ENCODE results near the gene WDR36.

Gene WDR36

DNA sequence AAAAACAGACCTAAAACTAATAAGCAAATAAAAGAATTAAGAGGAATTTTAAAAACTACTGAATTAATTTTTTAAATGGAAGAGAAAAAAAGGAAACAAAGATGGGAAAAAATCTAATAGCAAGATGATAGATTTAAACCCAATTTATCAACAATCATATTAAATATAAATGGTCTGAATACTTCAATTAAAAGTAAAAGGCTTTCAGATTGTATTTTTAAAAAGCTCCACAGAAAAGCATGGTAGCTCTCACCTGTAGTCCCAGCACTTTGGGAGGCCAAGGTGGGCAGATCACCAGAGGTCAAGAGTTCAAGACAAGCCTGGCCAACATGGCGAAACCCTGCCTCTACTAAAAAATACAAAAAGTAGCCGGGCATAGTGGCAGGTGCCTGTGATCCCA, 32.0 kb upstream of the WDR36 start:
- Histone ChIP-seq H3K4me2 (ENCODE audit: low read depth, low read length, poor library complexity, severe bottlenecking) (no peak overlapping the region), H3F3A (ENCODE audit: low read depth) (no peaks in the 10 kb centered on the region), H2AFZ (ENCODE audit: low read length) (no peak overlapping the region), H4K20me1 (ENCODE audit: insufficient read depth, low read length, poor library complexity, severe bottlenecking) (no peaks in the 10 kb centered on the region), H3K9ac (ENCODE audit: low read depth, low read length, poor library complexity, severe bottlenecking) (no peak overlapping the region), H3K4me3 (ENCODE audit: low read length, poor library complexity, severe bottlenecking) (no peak overlapping the region), H3K36me3 (ENCODE audit: insufficient read depth, low read length) (no peaks in the 10 kb centered on the region), H3K79me2 (ENCODE audit: insufficient read depth, low read length) (no peaks in the 10 kb centered on the region), H3K4me1 (ENCODE audit: insufficient read depth, low read length, poor library complexity, severe bottlenecking) (no peaks in the 10 kb centered on the region), H3K27me3 (ENCODE audit: insufficient read depth, low read length, poor library complexity, severe bottlenecking) (no peaks in the 10 kb centered on the region), H3K9me3 (ENCODE audit: insufficient read depth, low read depth, low read length) (no peaks in the 10 kb centered on the region), H3K9me2 (replicated peaks; ENCODE audit: low read depth, low read length) (no peaks in the 10 kb centered on the region)
- TF ChIP-seq EZH2phosphoT487 (IDR thresholded peaks at IDR 0.05; ENCODE audit: borderline replicate concordance): no peak
- TF ChIP-seq, protein P1, sequence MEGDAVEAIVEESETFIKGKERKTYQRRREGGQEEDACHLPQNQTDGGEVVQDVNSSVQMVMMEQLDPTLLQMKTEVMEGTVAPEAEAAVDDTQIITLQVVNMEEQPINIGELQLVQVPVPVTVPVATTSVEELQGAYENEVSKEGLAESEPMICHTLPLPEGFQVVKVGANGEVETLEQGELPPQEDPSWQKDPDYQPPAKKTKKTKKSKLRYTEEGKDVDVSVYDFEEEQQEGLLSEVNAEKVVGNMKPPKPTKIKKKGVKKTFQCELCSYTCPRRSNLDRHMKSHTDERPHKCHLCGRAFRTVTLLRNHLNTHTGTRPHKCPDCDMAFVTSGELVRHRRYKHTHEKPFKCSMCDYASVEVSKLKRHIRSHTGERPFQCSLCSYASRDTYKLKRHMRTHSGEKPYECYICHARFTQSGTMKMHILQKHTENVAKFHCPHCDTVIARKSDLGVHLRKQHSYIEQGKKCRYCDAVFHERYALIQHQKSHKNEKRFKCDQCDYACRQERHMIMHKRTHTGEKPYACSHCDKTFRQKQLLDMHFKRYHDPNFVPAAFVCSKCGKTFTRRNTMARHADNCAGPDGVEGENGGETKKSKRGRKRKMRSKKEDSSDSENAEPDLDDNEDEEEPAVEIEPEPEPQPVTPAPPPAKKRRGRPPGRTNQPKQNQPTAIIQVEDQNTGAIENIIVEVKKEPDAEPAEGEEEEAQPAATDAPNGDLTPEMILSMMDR (conservative IDR thresholded peaks at IDR 0.05; ENCODE audit: low read length): no peak

DNA sequence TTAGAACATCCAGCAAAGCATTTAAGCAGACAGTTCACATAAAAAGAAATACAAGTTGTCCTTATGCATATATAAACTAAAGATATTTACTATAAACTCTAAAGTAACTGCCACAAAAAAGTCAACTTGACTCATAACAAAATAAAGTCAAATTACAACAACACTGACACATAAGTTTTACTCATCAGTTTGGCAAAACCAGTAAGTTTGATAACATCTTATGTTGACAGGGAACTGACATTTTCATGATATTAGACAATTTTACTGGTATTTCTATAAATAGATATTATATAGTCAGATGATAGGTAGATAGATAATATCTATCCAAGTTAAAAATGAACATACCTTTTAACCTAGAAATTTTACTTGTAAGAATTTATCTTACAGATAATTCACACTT, 30.5 kb upstream of the WDR36 start:
- TF ChIP-seq, protein P1 (conservative IDR thresholded peaks at IDR 0.05; ENCODE audit: low read length): no peak
- TF ChIP-seq EZH2phosphoT487 (IDR thresholded peaks at IDR 0.05; ENCODE audit: borderline replicate concordance): no peak
- Histone ChIP-seq H3K4me1 (ENCODE audit: insufficient read depth, low read length, poor library complexity, severe bottlenecking) (no peaks in the 10 kb centered on the region), H3F3A (ENCODE audit: low read depth) (no peaks in the 10 kb centered on the region), H3K4me3 (ENCODE audit: low read length, poor library complexity, severe bottlenecking) (no peak overlapping the region), H3K9ac (ENCODE audit: low read depth, low read length, poor library complexity, severe bottlenecking) (no peak overlapping the region), H2AFZ (ENCODE audit: low read length) (no peak overlapping the region), H3K79me2 (ENCODE audit: insufficient read depth, low read length) (no peaks in the 10 kb centered on the region), H3K36me3 (ENCODE audit: insufficient read depth, low read length) (no peaks in the 10 kb centered on the region), H4K20me1 (ENCODE audit: insufficient read depth, low read length, poor library complexity, severe bottlenecking) (no peaks in the 10 kb centered on the region), H3K27me3 (ENCODE audit: insufficient read depth, low read length, poor library complexity, severe bottlenecking) (no peaks in the 10 kb centered on the region), H3K4me2 (ENCODE audit: low read depth, low read length, poor library complexity, severe bottlenecking) (no peak overlapping the region), H3K9me2 (replicated peaks; ENCODE audit: low read depth, low read length) (no peaks in the 10 kb centered on the region), H3K9me3 (ENCODE audit: insufficient read depth, low read depth, low read length) (no peaks in the 10 kb centered on the region)

DNA sequence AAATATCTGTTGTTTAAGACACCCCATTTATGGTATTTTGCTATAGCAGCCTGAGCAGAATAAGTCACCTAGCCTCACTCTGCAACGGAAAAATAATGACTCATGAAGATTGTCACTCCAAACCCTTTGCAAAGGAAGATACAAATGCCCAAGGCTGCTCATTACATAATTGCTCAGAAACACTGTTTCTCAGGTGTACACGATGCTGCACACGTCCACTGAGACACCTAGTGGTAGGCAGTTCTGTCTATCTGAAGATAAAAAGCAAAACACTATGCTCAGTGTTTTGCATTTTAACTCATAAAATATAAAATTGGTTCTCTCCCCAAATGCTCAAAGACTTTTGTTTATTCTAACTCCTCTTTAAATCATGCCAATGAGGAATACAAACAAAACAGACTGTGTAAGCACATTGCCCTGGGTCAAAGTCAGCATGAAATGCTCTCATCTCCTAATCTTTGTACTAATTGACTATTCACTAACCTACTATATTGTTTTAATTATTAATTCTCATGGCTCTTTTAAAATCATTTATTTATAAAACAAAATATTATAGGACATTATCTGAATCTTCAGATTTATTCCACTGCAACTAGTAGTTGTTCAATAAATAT, 28.3 kb upstream of the WDR36 start:
- H3F3A ChIP-seq (ENCODE audit: low read depth): no peaks in the 10 kb centered on the region
- H2AFZ ChIP-seq (ENCODE audit: low read length): no peak overlapping the region
- H3K9me3 ChIP-seq (ENCODE audit: insufficient read depth, low read depth, low read length): no peaks in the 10 kb centered on the region
- H3K4me1 ChIP-seq (ENCODE audit: insufficient read depth, low read length, poor library complexity, severe bottlenecking): no peaks in the 10 kb centered on the region
- TF ChIP-seq, protein P1 (conservative IDR thresholded peaks at IDR 0.05; ENCODE audit: low read length): peak; percentile 57
- no peak for TF ChIP-seq EZH2phosphoT487 (IDR thresholded peaks at IDR 0.05; ENCODE audit: borderline replicate concordance)
- H3K4me3 ChIP-seq (ENCODE audit: low read length, poor library complexity, severe bottlenecking): no peak overlapping the region
- no peak overlapping the region for H3K4me2 ChIP-seq (ENCODE audit: low read depth, low read length, poor library complexity, severe bottlenecking)
- H3K9ac ChIP-seq (ENCODE audit: low read depth, low read length, poor library complexity, severe bottlenecking): no peak overlapping the region
- H3K36me3 ChIP-seq (ENCODE audit: insufficient read depth, low read length): no peaks in the 10 kb centered on the region
- no peaks in the 10 kb centered on the region for H4K20me1 ChIP-seq (ENCODE audit: insufficient read depth, low read length, poor library complexity, severe bottlenecking)
- no peaks in the 10 kb centered on the region for H3K79me2 ChIP-seq (ENCODE audit: insufficient read depth, low read length)
- H3K9me2 ChIP-seq (replicated peaks; ENCODE audit: low read depth, low read length): no peaks in the 10 kb centered on the region
- no peaks in the 10 kb centered on the region for H3K27me3 ChIP-seq (ENCODE audit: insufficient read depth, low read length, poor library complexity, severe bottlenecking)

All from Loucy (cell line).